ENCODE data around the gene GPR78.

DNA sequence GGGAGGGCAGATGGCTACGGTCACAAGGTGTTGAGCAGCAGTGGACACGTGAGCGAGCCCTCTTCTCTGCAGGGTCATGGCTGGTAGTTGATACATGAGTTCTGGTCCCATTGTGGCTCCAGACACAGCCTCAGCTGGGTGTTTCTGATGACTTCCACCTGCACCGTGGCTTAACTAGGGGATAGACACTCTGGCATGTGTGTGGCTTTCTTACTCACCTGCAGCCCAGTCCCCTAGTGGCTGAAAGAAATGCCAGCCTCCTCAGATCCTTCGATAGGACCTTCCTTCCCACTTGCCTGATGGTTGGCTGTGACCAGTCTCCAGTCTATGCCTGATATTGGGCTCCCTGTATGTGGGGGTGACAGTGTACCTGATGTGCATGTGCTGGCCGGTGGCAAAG lies 5.0 kb downstream of the GPR78 start:
- TF ChIP-seq NR2C2 (CRISPR knock-in tag; IDR thresholded peaks at IDR 0.05), result no peak
- TF ChIP-seq CTCF (IDR thresholded peaks at IDR 0.05), result no peak
- no peak for TF ChIP-seq CBFB (CRISPR knock-in tag; IDR thresholded peaks at IDR 0.05; ENCODE audit: low read depth)
- TF ChIP-seq, protein P1, sequence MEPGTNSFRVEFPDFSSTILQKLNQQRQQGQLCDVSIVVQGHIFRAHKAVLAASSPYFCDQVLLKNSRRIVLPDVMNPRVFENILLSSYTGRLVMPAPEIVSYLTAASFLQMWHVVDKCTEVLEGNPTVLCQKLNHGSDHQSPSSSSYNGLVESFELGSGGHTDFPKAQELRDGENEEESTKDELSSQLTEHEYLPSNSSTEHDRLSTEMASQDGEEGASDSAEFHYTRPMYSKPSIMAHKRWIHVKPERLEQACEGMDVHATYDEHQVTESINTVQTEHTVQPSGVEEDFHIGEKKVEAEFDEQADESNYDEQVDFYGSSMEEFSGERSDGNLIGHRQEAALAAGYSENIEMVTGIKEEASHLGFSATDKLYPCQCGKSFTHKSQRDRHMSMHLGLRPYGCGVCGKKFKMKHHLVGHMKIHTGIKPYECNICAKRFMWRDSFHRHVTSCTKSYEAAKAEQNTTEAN (CRISPR knock-in tag; IDR thresholded peaks at IDR 0.05), result no peak
- TF ChIP-seq, protein P2, sequence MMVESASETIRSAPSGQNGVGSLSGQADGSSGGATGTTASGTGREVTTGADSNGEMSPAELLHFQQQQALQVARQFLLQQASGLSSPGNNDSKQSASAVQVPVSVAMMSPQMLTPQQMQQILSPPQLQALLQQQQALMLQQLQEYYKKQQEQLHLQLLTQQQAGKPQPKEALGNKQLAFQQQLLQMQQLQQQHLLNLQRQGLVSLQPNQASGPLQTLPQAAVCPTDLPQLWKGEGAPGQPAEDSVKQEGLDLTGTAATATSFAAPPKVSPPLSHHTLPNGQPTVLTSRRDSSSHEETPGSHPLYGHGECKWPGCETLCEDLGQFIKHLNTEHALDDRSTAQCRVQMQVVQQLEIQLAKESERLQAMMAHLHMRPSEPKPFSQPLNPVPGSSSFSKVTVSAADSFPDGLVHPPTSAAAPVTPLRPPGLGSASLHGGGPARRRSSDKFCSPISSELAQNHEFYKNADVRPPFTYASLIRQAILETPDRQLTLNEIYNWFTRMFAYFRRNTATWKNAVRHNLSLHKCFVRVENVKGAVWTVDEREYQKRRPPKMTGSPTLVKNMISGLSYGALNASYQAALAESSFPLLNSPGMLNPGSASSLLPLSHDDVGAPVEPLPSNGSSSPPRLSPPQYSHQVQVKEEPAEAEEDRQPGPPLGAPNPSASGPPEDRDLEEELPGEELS (CRISPR knock-in tag; IDR thresholded peaks at IDR 0.05), result no peak
